Stomach smooth muscle (tissue), 2 donors: ENCODE data around the gene SLC9A9.

Experiments used
- H3K27ac ChIP-seq: one replicate; pipeline ENCODE4 v1.7.0; 2013; ENCODE audit warnings: mild to moderate bottlenecking, low read length, inconsistent platforms
- H3K27me3 ChIP-seq, 2 donors: one replicate each; pipeline ENCODE4 v1.7.0; 2013; ENCODE audit warnings: low read length in 2 of 2; ENCODE audit not compliant: insufficient read depth in 2 of 2, control insufficient read depth in 1 of 2
- H3K36me3 ChIP-seq, 2 donors: one replicate each; pipeline ENCODE4 v1.7.0; 2013; ENCODE audit warnings: low read length in 2 of 2; ENCODE audit not compliant: control insufficient read depth in 2 of 2, insufficient read depth in 2 of 2
- H3K4me1 ChIP-seq: one replicate; pipeline ENCODE4 v1.7.0; 2013; ENCODE audit warnings: low read length; ENCODE audit not compliant: control insufficient read depth, insufficient read depth
- H3K4me3 ChIP-seq, 2 donors: one replicate each; pipeline ENCODE4 v1.7.0; 2013; ENCODE audit warnings: low read length in 2 of 2
- H3K9ac ChIP-seq, 2 donors: one replicate each; pipeline ENCODE4 v1.7.0; 2013; ENCODE audit warnings: low read length in 2 of 2, mild to moderate bottlenecking in 1 of 2
- H3K9me3 ChIP-seq, 2 donors: one replicate each; pipeline ENCODE4 v1.7.0; 2013; ENCODE audit warnings: low read length in 2 of 2; ENCODE audit not compliant: control insufficient read depth in 2 of 2
- donor health status: healthy.
- donor health status: Pancreatic carcinoma.

The SLC9A9 gene

GRCh38 chr3:143755978-143756377 lies 92.3 kb downstream of the SLC9A9 start:
- H3K27me3 ChIP-seq = no peaks in the 10 kb centered on the region
- H3K9me3 ChIP-seq = no peaks in the 10 kb centered on the region
- no peak overlapping the region for H3K27ac ChIP-seq
- H3K36me3 ChIP-seq = no peaks in the 10 kb centered on the region
- H3K9ac ChIP-seq = no peak overlapping the region
- H3K4me3 ChIP-seq = no peak overlapping the region
- H3K4me1 ChIP-seq = peaks cover 2% of the 10 kb centered on the region

DNA sequence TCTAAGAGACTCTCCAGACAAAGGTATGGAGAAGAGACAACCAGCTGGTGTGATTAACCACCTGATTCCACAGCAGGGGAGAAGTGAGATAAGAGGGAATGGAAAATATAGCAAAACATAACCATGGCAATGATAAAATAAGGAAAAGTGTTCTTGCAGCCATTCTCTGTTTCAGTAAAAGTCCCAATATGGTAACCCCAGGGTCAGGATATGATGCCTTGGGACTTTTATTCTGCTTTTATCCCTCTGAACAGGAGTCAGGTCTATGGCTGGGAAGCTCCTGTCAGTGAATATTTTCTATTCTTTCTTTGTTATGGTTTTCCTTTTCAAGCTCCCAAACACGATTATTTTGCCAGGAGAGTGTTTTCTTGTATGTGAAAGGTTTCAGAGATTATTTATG lies 94.2 kb downstream of the SLC9A9 start:
- H3K27ac ChIP-seq = no peak overlapping the region
- no peaks in the 10 kb centered on the region for H3K36me3 ChIP-seq
- peaks cover 2% of the 10 kb centered on the region for H3K4me1 ChIP-seq
- no peaks in the 10 kb centered on the region for H3K27me3 ChIP-seq
- H3K4me3 ChIP-seq = no peak overlapping the region
- H3K9me3 ChIP-seq = no peaks in the 10 kb centered on the region
- H3K9ac ChIP-seq = no peak overlapping the region

DNA sequence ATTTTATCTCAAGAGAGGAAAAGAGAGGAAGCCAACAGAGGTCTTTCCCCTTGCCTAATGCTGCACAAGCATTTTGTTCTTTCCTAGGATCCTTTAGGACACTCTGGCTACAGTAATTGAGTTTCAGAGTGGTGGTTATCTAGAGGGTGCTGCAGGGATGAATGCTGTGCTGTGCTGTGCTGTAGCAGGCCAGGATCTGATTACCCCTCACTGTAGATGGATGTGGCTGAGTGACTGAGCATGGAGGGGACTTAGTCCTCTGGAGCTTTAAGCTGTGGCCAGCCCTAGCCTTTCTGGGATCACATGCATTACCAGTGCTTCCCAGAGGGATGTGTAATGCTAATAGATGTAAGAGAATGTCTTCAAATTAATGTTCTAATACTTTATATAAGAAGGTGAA lies 94.8 kb downstream of the SLC9A9 start:
- no peak overlapping the region for H3K27ac ChIP-seq
- H3K27me3 ChIP-seq = no peaks in the 10 kb centered on the region
- H3K9me3 ChIP-seq = no peaks in the 10 kb centered on the region
- H3K4me1 ChIP-seq = peaks cover 2% of the 10 kb centered on the region
- no peaks in the 10 kb centered on the region for H3K36me3 ChIP-seq
- no peak overlapping the region for H3K4me3 ChIP-seq
- no peak overlapping the region for H3K9ac ChIP-seq

- Histone ChIP-seq H3K4me1 (peaks cover 2% of the 10 kb centered on the region), H3K9me3 (no peaks in the 10 kb centered on the region), H3K27me3 (no peaks in the 10 kb centered on the region), H3K36me3 (no peaks in the 10 kb centered on the region), H3K27ac (no peak overlapping the region), H3K4me3 (no peak overlapping the region), H3K9ac (no peak overlapping the region)
These were observed 95.3 kb downstream of the SLC9A9 start for GRCh38 chr3:143753006-143753405.

- Histone ChIP-seq H3K9me3 (no peaks in the 10 kb centered on the region), H3K9ac (no peak overlapping the region), H3K36me3 (no peaks in the 10 kb centered on the region), H3K4me1 (peaks cover 2% of the 10 kb centered on the region), H3K4me3 (no peak overlapping the region), H3K27me3 (no peaks in the 10 kb centered on the region), H3K27ac (no peak overlapping the region)
These were observed 96.6 kb downstream of the SLC9A9 start for GRCh38 chr3:143751643-143752178.

DNA sequence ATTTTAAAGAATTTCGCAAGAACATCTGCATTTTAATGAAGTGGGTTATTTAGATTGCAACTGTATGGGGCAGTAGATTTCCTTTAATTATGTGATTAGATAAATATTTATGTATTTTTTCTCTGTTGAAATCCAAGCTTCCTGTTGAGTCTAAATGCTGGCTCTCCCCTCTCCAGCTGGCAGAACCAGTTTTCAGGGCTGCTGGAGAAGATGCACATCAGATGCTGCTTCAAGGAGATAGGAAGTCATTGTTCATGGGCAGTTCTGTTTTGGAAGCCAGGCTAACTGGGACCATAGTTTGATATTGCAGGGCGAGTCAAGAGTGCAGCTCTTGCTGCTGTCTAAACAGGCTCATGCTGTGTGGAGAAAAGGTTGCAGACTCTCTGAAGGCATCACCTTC lies 97.4 kb downstream of the SLC9A9 start:
- Histone ChIP-seq H3K9ac (no peak overlapping the region), H3K4me3 (no peak overlapping the region), H3K9me3 (no peaks in the 10 kb centered on the region), H3K36me3 (no peaks in the 10 kb centered on the region), H3K27ac (no peak overlapping the region), H3K27me3 (no peaks in the 10 kb centered on the region), H3K4me1 (peaks cover 2% of the 10 kb centered on the region)

- Histone ChIP-seq H3K27me3 (no peaks in the 10 kb centered on the region), H3K9ac (no peak overlapping the region), H3K4me1 (peaks cover 2% of the 10 kb centered on the region), H3K36me3 (no peaks in the 10 kb centered on the region), H3K27ac (no peak overlapping the region), H3K9me3 (no peaks in the 10 kb centered on the region), H3K4me3 (no peak overlapping the region)
These were observed 98.3 kb downstream of the SLC9A9 start for GRCh38 chr3:143749926-143750325.

- no peaks in the 10 kb centered on the region for H3K4me1 ChIP-seq
- no peaks in the 10 kb centered on the region for H3K36me3 ChIP-seq
- no peak overlapping the region for H3K27ac ChIP-seq
- H3K9me3 ChIP-seq = no peaks in the 10 kb centered on the region
- H3K4me3 ChIP-seq = no peak overlapping the region
- no peaks in the 10 kb centered on the region for H3K27me3 ChIP-seq
- no peak overlapping the region for H3K9ac ChIP-seq
These were observed 111.2 kb downstream of the SLC9A9 start for GRCh38 chr3:143737065-143737464.

DNA sequence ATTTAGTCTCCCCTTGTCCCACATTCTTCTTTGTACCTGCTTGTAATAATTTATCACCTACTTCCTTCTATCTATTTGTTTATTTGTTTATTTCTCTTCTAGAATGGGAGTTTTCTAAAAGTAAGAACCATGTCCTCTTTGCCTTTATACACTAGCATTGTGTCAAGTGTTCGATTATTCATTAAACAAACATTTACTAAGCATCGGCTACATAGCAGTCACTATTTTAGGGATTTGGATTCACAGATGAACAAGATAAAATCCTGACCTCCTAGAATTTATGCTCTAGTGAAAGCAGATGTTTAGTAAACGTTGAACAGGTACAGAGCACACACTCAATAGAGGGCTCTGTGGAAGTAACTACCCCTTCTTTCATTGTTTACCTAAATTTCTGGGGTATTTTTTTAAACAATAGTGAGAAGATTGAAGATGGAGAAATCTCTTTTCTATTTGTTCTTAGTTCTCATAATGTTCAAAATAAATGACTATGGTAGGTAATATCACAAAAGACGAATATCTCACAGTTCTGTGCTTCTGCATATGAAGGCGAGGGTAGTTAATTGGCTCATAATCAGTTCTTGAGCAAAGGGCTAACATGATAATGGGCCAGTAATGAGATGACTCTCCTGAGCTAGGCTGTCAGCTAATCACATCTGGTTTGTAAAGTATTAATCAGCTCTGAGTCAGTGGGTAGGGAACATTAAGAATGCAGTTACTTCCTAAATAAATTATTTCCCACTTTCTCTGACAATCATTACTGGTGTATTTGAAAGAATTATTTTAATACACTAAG lies 111.9 kb downstream of the SLC9A9 start:
- no peaks in the 10 kb centered on the region for H3K9me3 ChIP-seq
- no peak overlapping the region for H3K9ac ChIP-seq
- H3K27ac ChIP-seq = no peak overlapping the region
- H3K4me1 ChIP-seq = no peaks in the 10 kb centered on the region
- no peaks in the 10 kb centered on the region for H3K36me3 ChIP-seq
- no peaks in the 10 kb centered on the region for H3K27me3 ChIP-seq
- no peak overlapping the region for H3K4me3 ChIP-seq

- no peaks in the 10 kb centered on the region for H3K4me1 ChIP-seq
These were observed 116.5 kb downstream of the SLC9A9 start for GRCh38 chr3:143731776-143732175.

GRCh38 chr3:143731320-143731719 lies 116.9 kb downstream of the SLC9A9 start:
- Histone ChIP-seq H3K36me3 (no peaks in the 10 kb centered on the region), H3K4me3 (no peak overlapping the region), H3K4me1 (no peaks in the 10 kb centered on the region), H3K9ac (no peak overlapping the region), H3K27me3 (no peaks in the 10 kb centered on the region), H3K9me3 (no peaks in the 10 kb centered on the region), H3K27ac (no peak overlapping the region)

More at GRCh38 chr3:143731776-143732175, 116.5 kb downstream of the SLC9A9 start:
- Histone ChIP-seq H3K9ac (no peak overlapping the region), H3K27me3 (no peaks in the 10 kb centered on the region), H3K9me3 (no peaks in the 10 kb centered on the region), H3K4me3 (no peak overlapping the region), H3K27ac (no peak overlapping the region), H3K36me3 (no peaks in the 10 kb centered on the region)
